ENCODE measurements around the gene WFDC5. TPM values are rescaled to one million over a fixed set of nuclear protein-coding genes. Genes with fewer than 3 reads are reported as not detected.

Gene WFDC5
- total and polyA plus RNA-seq, 2 donors (not counting 3 experiments of a cell fraction or from before 2014, with no cell fraction given) = not detected

DNA sequence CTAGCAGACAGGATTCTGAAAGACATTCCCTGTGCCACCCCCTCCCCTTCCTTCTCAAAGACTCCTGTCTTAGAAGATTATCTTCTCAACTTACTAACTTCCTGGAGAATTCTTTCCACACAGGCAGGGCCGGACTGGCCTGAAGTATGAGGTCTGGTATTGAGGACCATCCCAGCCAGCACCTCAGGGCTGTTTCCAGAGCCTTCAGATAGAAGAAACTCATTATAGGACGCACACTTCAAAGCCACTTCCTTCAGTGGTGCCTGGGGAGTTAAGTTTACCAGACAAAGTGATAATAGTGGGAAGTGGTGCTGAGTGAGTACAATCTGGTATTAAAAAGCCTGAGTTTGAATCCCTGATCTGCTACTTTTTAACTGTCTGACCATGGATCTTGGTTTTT lies 29.7 kb downstream of the WFDC5 start:
- intact Hi-C loops (cut with micrococcal nuclease) = no loop called here
- POLR2A ChIA-PET = no interaction called here

More for the DNA sequence above, 29.7 kb downstream of the WFDC5 start:
- no peak for TF ChIP-seq JUN (IDR thresholded peaks at IDR 0.05; ENCODE audit: borderline replicate concordance, insufficient read depth, insufficient read length, low read depth)
- TF ChIP-seq, protein P1, sequence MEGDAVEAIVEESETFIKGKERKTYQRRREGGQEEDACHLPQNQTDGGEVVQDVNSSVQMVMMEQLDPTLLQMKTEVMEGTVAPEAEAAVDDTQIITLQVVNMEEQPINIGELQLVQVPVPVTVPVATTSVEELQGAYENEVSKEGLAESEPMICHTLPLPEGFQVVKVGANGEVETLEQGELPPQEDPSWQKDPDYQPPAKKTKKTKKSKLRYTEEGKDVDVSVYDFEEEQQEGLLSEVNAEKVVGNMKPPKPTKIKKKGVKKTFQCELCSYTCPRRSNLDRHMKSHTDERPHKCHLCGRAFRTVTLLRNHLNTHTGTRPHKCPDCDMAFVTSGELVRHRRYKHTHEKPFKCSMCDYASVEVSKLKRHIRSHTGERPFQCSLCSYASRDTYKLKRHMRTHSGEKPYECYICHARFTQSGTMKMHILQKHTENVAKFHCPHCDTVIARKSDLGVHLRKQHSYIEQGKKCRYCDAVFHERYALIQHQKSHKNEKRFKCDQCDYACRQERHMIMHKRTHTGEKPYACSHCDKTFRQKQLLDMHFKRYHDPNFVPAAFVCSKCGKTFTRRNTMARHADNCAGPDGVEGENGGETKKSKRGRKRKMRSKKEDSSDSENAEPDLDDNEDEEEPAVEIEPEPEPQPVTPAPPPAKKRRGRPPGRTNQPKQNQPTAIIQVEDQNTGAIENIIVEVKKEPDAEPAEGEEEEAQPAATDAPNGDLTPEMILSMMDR (IDR thresholded peaks at IDR 0.05; ENCODE audit: extremely low read depth in 1 of 2, insufficient read depth in 1 of 2, low read depth in 1 of 2, low read length in 2 of 2) = no peak
- TF ChIP-seq FOS (IDR thresholded peaks at IDR 0.05; ENCODE audit: borderline replicate concordance, insufficient read depth, low read length) = no peak
- no peak for TF ChIP-seq EZH2 (IDR thresholded peaks at IDR 0.05; ENCODE audit: borderline replicate concordance, low read depth, low read length, severe bottlenecking)
- TF ChIP-seq POLR2A (IDR thresholded peaks at IDR 0.05; ENCODE audit: low read depth, low read length) = no peak
- no peak for TF ChIP-seq POLR2AphosphoS5 (IDR thresholded peaks at IDR 0.05; ENCODE audit: insufficient read depth, low read depth, low read length)
- no peak for TF ChIP-seq GATA2 (IDR thresholded peaks at IDR 0.05; ENCODE audit: insufficient read depth, insufficient read length, low read depth, low read length)
- TF ChIP-seq MYC (IDR thresholded peaks at IDR 0.05; ENCODE audit: low read depth, low read length) = no peak
- TF ChIP-seq, protein P2, sequence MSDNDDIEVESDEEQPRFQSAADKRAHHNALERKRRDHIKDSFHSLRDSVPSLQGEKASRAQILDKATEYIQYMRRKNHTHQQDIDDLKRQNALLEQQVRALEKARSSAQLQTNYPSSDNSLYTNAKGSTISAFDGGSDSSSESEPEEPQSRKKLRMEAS (IDR thresholded peaks at IDR 0.05; ENCODE audit: insufficient read depth, insufficient read length) = no peak
- Histone ChIP-seq H3K9me3 (replicated peaks; ENCODE audit: control insufficient read depth, insufficient read depth, low read length) (no peaks in the 10 kb centered on the region), H3K27me3 (ENCODE audit: control insufficient read depth in 2 of 2, insufficient read depth in 2 of 2, low read length in 2 of 2) (no peaks in the 10 kb centered on the region), H3K36me3 (ENCODE audit: control insufficient read depth in 2 of 2, extremely low read depth in 1 of 2, insufficient read depth in 2 of 2, low read length in 2 of 2) (no peaks in the 10 kb centered on the region), H3K4me3 (replicated peaks in 1 of 3; ENCODE audit: insufficient read depth in 1 of 3, low read depth in 1 of 3, low read length in 3 of 3) (no peak overlapping the region), H3K79me2 (ENCODE audit: control insufficient read depth, insufficient read depth, low read length) (no peaks in the 10 kb centered on the region), H2AFZ (ENCODE audit: low read depth, low read length) (no peak overlapping the region), H3K4me1 (ENCODE audit: control insufficient read depth, extremely low read depth, insufficient read depth, low read length) (peaks cover 2% of the 10 kb centered on the region), H3K9ac (replicated peaks; ENCODE audit: extremely low read depth, insufficient read depth, low read length) (no peak overlapping the region), H3K4me2 (ENCODE audit: insufficient read depth, low read length) (no peak overlapping the region), H3K27ac (ENCODE audit: insufficient read depth, low read depth, low read length) (no peak overlapping the region), H3K9me1 (replicated peaks; ENCODE audit: control insufficient read depth, extremely low read depth, insufficient read depth, low read length) (no peaks in the 10 kb centered on the region), H4K20me1 (replicated peaks; ENCODE audit: control insufficient read depth, extremely low read depth, insufficient read depth, low read length) (no peaks in the 10 kb centered on the region)
- CTCF ChIA-PET = interaction anchor here (1.0 to 3.1 kb wide), 2 partner anchors 26 to 41 kb away, joined by 3 to 13 read pairs; no protein-coding TSS in a partner anchor
- dilution Hi-C loops (cut with MboI; ENCODE audit: extremely low pct_ligation_motif_present, low sequenced_read_pairs) = no loop called here
- DNase-seq (ENCODE audit: low read depth, low spot score) (no peak), FAIRE-seq (no peak)
- no TSS peak for BruUV-seq (replicated peaks)
